HCT116 (cell line): Measurements from ENCODE around the gene MYO10. TPM values are rescaled to one million over a fixed set of nuclear protein-coding genes. Genes with fewer than 3 reads are reported as not detected.

Experiments used
- ATAC-seq: fragments of 200-7000 bp; cut with Tn5 transposase; 2 replicates; pipeline ENCODE4 v1.9.1; 2020; ENCODE audit warnings: mild to moderate bottlenecking, moderate library complexity
- BruUV-seq: library from RNA; stranded (reverse); fragments of 400-500 nt; replicated peaks from 2 replicates; lab custom pipeline; 2021; lab: Mats Ljungman, UMichigan
- CTCF ChIA-PET: fragments of 300-600 bp; sonication (Branson Sonifier 250); formaldehyde crosslinking; loops from one replicate; lab custom pipeline; 2021; ENCODE audit warnings: antibody characterized with exemption; lab: Charles Lee
- POLR2A ChIA-PET: fragments of 300-600, 350-600 bp; sonication (Branson Sonifier 250); formaldehyde crosslinking; loops from one replicate; lab custom pipeline; 2021; ENCODE audit warnings: antibody characterized with exemption; lab: Charles Lee
- RAD21 ChIA-PET, 2 experiments: fragments of 300-600 bp; sonication (Branson Sonifier 250); formaldehyde crosslinking; loops; one replicate each; lab custom pipeline; 2023; ENCODE audit warnings: low total read pairs in 2 of 2; ENCODE audit not compliant: uncharacterized antibody in 2 of 2, unreplicated experiment in 2 of 2, low non-redundant PET in 1 of 2; lab: Charles Lee
- DNase-seq: peaks from one replicate; pipeline ENCODE4 v3.0.0-alpha.2; 2010; ENCODE audit warnings: low read depth, low spot score
- H2AFZ ChIP-seq: fragments of 200-600 bp; shearing (Covaris generic), sonication (generic); 2 replicates; pipeline ENCODE4 v1.6.1; 2017; ENCODE audit warnings: low read depth, mixed run types, mixed read lengths, antibody characterized with exemption, low read length; ENCODE audit not compliant: poor library complexity, severe bottlenecking
- H3K27ac ChIP-seq: 2 replicates; pipeline ENCODE4 v1.5.1; 2012; ENCODE audit warnings: low read depth, low read length
- H3K27me3 ChIP-seq: fragments of 200-600 bp; sonication (generic); 2 replicates; pipeline ENCODE4 v1.6.1; 2016; ENCODE audit warnings: mixed run types, low read length, mixed read lengths; ENCODE audit not compliant: insufficient read depth
- H3K36me3 ChIP-seq, 2 experiments: fragments of 200-500 bp in 1 of 2; fragments of 200-600 bp in 1 of 2; sonication (Bioruptor generic) in 1 of 2; sonication (generic) in 1 of 2; 2 replicates each; pipeline versions ENCODE4 v1.5.1 to v1.6.1; 2014 to 2016; ENCODE audit warnings: low read length in 2 of 2, inconsistent platforms in 1 of 2, mixed read lengths in 1 of 2, mixed run types in 1 of 2; ENCODE audit not compliant: insufficient read depth in 2 of 2, control insufficient read depth in 1 of 2
- H3K4me1 ChIP-seq, 2 experiments: fragments of 200-600 bp in 1 of 2; sonication (generic) in 1 of 2; 2 replicates each; pipeline versions ENCODE4 v1.5.1 to v1.6.1; 2012 to 2017; ENCODE audit warnings: low read length in 2 of 2, inconsistent platforms in 1 of 2, mild to moderate bottlenecking in 1 of 2, mixed read lengths in 1 of 2, mixed run types in 1 of 2, moderate library complexity in 1 of 2; ENCODE audit not compliant: insufficient read depth in 2 of 2, control insufficient read depth in 1 of 2
- H3K4me2 ChIP-seq: fragments of 200-600 bp; sonication (generic); 2 replicates; pipeline ENCODE4 v1.6.1; 2017; ENCODE audit warnings: mixed run types, low read length, mixed read lengths
- H3K4me3 ChIP-seq, 2 experiments: fragments of 200-600 bp in 1 of 2; sonication (generic) in 1 of 2; replicated peaks in 1 of 2; 2 replicates each; pipeline ENCODE4 v1.5.1; 2011 to 2016; ENCODE audit warnings: low read length in 2 of 2, control low read depth in 1 of 2, low read depth in 1 of 2, mild to moderate bottlenecking in 1 of 2, mixed read lengths in 1 of 2, mixed run types in 1 of 2
- H3K79me2 ChIP-seq: fragments of 200-600 bp; sonication (generic); 2 replicates; pipeline ENCODE4 v1.6.1; 2017; ENCODE audit warnings: mild to moderate bottlenecking, mixed run types, low read length, moderate library complexity, mixed read lengths; ENCODE audit not compliant: insufficient read depth
- H3K9ac ChIP-seq: fragments of 200-600 bp; sonication (generic); 2 replicates; pipeline ENCODE4 v1.6.1; 2016; ENCODE audit warnings: low read length, mixed read lengths
- H3K9me2 ChIP-seq: fragments of 200-600 bp; sonication (generic), shearing (Covaris generic); 2 replicates; pipeline ENCODE4 v1.6.1; 2017; ENCODE audit warnings: mixed run types, mild to moderate bottlenecking, moderate library complexity; ENCODE audit not compliant: insufficient read depth
- H3K9me3 ChIP-seq, 2 experiments: fragments of 200-500 bp in 1 of 2; fragments of 200-600 bp in 1 of 2; sonication (Bioruptor generic) in 1 of 2; sonication (generic) in 1 of 2; 2 replicates each; pipeline ENCODE4 v1.6.1; 2014 to 2017; ENCODE audit warnings: low read length in 2 of 2, mixed read lengths in 2 of 2, inconsistent platforms in 1 of 2, low read depth in 1 of 2, mild to moderate bottlenecking in 1 of 2, mixed run types in 1 of 2, moderate library complexity in 1 of 2; ENCODE audit not compliant: control insufficient read depth in 1 of 2, insufficient read depth in 1 of 2
- H4K20me1 ChIP-seq: fragments of 200-600 bp; sonication (generic), shearing (Covaris generic); 2 replicates; pipeline ENCODE4 v1.6.1; 2017; ENCODE audit warnings: mixed run types, mild to moderate bottlenecking, moderate library complexity; ENCODE audit not compliant: insufficient read depth
- ATF3 ChIP-seq: IDR thresholded peaks from 2 replicates; pipeline ENCODE4 v1.6.1; 2012
- EGR1 ChIP-seq: IDR thresholded peaks from 2 replicates; pipeline ENCODE4 v1.6.1; 2012; ENCODE audit warnings: low read depth
- EZH2 ChIP-seq: fragments of 200-600 bp; sonication (generic); IDR thresholded peaks from 2 replicates; pipeline ENCODE4 v1.6.1; 2017; ENCODE audit warnings: antibody characterized with exemption, mixed run types
- EZH2phosphoT487 ChIP-seq: fragments of 200-600 bp; IDR thresholded peaks from 2 replicates; pipeline ENCODE4 v1.6.1; 2018; ENCODE audit warnings: antibody characterized with exemption, borderline replicate concordance
- MAX ChIP-seq: IDR thresholded peaks from 2 replicates; pipeline ENCODE4 v1.6.1; 2012
- REST ChIP-seq: IDR thresholded peaks from 2 replicates; pipeline ENCODE4 v1.6.1; 2012; ENCODE audit warnings: low read depth
- SRF ChIP-seq: IDR thresholded peaks from 2 replicates; pipeline ENCODE4 v1.6.1; 2012; ENCODE audit warnings: low read depth
- YY1 ChIP-seq: IDR thresholded peaks from 2 replicates; pipeline ENCODE4 v1.6.1; 2011; ENCODE audit warnings: low read length, low read depth, moderate library complexity, mild to moderate bottlenecking; ENCODE audit not compliant: insufficient replicate concordance; ENCODE audit errors: extremely low read depth
- intact Hi-C: fragments of 100-400 bp; cut with micrococcal nuclease; formaldehyde crosslinking; loops from 2 replicates; pipeline ENCODE4 v1.10.0; 2022
- total RNA-seq: library from RNA; stranded (reverse); gene quantifications from one replicate; pipeline ENCODE4 v1.2.1, GENCODE V29; 2021; ENCODE audit not compliant: unreplicated experiment

Gene MYO10
- total RNA-seq, 1 experiment from 2014 or later: 34.9 TPM

- ATAC-seq: no peak
- ChIA-PET CTCF (no interaction called here), RAD21 (no interaction called here), POLR2A (no interaction called here)
- Histone ChIP-seq H3K9ac (no peak overlapping the region), H3K9me3 (no peaks in the 10 kb centered on the region), H4K20me1 (no peaks in the 10 kb centered on the region), H3K79me2 (no peaks in the 10 kb centered on the region), H3K9me2 (no peaks in the 10 kb centered on the region), H3K4me3 (no peak overlapping the region), H2AFZ (no peak overlapping the region), H3K4me2 (no peak overlapping the region), H3K4me1 (no peaks in the 10 kb centered on the region), H3K36me3 (peaks cover 3 to 5% of the 10 kb centered on the region in 2 experiments; a peak in 2 of 4 replicates), H3K27ac (no peak overlapping the region), H3K27me3 (no peaks in the 10 kb centered on the region)
- no peak for TF ChIP-seq EZH2
- no peak for TF ChIP-seq EZH2phosphoT487
- no peak for TF ChIP-seq ATF3
- no peak for TF ChIP-seq MAX
- TF ChIP-seq REST: no peak
- TF ChIP-seq SRF: no peak
- TF ChIP-seq EGR1: no peak
- no peak for TF ChIP-seq YY1
- BruUV-seq: no TSS peak
- intact Hi-C loops: no loop called here
- no peak for DNase-seq
These were observed 271.7 kb downstream of the MYO10 start for GRCh38 chr5:16664368-16664767.
